DMS114 treated with DMSO at 0.1 percent for 48 hours (cell line): Measurements from ENCODE around the gene UAP1L1.
"Not testable (repeated sequence)": the region's sequence is repeated elsewhere in the genome, so short reads cannot be mapped to it uniquely, and the experiment has no call there.

Source experiments
- DNase-seq: peaks from one replicate; lab custom pipeline; 2025; ENCODE audit not compliant: unreplicated experiment; lab: John Stamatoyannopoulos, UW

The UAP1L1 gene, protein sequence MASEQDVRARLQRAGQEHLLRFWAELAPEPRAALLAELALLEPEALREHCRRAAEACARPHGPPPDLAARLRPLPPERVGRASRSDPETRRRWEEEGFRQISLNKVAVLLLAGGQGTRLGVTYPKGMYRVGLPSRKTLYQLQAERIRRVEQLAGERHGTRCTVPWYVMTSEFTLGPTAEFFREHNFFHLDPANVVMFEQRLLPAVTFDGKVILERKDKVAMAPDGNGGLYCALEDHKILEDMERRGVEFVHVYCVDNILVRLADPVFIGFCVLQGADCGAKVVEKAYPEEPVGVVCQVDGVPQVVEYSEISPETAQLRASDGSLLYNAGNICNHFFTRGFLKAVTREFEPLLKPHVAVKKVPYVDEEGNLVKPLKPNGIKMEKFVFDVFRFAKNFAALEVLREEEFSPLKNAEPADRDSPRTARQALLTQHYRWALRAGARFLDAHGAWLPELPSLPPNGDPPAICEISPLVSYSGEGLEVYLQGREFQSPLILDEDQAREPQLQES

DNA sequence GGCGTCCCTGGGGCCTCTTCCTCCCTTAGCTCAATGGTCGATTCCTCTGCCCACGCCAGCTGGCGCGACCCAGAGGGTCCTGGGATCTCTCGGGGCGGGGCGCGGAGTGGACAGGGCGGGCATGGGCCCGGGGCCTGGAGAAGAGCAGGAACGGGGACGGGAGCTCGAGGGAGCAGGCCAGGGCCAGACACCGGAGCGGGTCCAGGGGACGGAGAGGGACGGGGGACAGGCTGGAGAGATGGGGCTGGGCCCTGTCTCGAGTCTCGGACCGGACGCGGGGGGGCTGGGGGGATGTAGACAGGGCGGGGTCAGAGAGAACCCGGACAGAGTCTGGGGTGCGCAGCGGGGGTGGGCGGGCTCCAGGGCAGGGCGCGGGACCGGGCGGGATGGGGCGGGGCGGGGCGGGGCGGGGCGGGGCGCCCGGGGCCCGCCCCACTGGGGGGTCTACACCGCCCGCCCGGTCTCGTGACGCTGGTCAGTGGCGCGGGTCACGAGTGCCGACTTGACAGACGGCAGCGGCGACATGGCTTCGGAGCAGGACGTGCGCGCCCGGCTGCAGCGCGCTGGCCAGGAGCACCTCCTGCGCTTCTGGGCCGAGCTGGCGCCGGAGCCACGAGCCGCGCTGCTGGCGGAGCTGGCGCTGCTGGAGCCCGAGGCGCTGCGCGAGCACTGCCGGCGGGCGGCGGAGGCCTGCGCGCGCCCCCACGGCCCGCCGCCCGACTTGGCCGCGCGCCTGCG, at the start of gene UAP1L1:
UAP1L1 (plus strand) TSS at position 508 of the 738 bp plus-strand sequence; CDS start at position 524, 16 bp downstream.
- DNase-seq = no peak

DNA sequence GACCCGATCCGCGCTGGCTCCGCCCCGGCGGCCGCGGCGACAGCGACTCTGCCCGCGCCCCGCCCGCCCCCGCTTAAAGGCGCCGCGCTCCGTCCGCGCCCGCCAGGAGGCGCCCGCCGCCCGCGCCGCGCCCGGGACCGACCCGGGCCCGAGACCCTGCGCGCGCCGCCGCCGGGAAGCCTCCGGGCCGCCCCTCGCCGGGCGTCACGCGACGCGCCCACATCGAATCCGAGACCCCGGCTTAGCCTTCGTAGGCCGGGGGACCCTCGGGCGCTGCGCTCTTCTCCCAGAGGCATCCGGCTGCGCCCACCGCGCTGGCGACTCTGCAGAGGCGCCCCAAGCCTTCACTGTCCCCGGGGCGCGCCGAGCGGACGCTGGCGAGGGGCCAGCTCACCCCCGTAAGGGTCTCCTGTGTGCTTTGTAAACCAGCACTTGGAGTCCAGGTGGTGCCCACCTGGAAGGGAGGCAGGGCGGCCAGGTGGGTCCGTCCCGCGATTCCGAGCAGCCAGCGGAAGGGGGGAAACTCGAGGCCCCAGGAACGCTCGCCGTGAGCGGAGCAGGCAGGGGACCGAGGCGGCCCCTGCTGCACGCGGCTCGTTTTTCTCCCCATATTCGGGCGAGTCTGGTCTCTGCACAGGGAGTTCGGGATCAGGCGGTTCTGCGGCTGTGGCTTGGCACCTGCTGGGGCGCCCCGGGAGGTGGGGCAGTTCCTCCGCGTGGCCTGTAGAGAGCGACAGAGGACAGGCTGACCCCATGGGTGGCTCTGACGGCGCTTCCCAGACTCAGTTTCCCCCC, 48.9 kb upstream of the UAP1L1 start:
- DNase-seq = no peak

DNA sequence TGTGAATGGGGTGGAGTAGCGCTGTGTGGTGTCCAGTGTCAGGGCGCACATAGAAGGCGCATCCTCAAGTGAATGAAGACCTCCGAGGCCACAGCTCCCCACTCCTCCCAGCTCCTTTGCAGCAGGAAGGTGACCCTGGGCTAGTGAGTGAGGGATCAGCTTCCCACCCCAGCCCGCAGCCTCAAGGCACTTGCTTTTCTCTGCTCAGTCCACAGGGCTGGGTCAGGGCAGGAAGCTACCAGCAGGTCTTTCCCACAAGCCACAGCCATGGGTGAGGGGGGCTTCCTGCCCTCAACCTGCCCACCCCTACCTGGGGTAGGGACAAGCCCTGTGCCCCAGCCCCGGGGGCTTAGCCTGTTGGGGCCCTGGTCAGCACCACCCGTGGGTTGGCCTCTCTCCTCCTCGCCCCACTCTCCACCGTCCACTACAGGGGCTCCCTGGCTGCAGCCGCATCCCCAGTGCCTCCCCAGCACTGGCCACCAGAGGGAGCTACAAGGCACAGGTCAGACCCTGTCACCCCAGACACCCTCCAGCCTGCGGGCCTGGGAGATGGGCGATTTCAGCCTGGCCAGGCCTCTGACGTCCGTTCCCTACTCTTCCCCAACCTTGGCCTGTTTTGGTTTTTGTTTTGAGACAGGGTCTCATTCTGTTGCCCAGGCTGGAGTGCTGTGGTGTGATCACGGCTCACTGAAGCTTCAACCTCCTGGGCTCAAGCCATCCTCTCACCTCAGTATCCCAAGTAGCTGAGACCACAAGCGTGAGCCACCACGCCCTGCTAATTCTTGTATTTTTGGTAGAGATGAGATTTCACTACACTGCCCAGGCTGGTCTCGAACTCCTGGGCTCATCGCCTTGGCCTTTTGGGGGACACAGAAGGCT, 48.0 kb upstream of the UAP1L1 start:
- DNase-seq = peak; percentile 18

DNA sequence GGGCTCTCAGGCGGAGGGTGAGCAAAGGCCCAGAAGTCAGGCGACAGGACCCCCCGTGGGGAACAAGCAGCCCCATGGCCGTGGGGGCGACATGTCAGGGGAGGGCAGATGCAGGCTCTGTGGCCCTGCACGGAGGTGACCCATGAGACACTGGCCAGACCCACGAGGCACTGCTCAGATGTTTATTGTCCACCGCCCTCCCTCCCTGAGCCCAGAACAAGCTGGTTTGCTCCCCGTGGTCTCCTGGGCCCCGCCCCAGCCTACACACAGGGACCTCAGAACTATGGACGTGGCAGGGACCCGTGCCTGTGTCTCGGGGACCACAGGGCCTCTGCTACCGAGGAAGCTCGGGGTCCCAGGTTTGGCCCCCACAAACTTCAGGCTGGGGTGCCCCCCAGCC, 47.3 kb upstream of the UAP1L1 start:
- no peak for DNase-seq

DNA sequence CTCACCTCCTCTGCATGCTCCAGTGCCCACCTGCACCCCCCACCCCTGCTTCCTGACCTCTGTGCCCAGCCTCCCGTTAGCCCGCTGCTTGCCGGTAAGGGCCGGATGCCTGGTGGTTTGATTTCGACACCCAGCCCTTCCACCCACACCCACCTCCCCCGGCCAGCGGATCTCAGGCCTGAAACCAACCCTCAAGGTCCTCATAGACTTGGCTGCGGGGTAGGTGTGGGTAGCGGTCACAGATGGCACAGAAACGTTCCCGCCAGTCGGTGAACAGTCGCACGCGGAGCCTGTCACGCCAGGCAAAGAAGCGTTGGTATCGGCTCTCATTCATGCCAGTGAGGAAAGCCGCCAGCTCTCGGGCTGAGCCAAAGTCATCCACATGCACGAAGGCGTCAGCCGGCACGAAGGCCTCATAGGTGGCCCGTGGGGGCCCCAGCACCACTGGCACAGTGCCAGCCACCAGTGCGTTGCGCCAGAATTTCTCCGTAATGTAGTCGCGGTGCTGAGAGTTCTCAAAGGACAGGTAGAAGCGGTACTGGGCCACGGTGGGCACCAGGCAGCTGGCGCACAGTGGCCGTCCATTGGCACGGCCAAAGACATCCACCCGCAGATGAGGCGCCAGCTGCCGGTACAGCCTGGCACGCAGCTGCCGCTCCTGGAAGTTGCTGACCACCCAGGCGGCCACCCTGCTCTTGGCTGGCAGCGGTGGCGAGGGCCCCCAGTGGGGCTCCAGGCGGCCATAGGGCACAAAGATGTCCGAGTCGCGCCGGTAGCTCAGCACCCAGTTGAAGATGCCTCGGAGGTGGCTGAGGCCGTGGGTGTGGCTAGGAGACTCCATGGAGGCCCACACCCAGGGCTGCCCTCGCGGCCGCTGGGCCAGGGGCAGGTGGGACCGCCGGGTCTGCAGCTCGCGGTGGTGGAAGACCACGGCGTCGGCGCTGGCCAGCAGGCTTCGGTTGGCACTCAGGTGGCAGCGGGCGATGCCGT, 46.5 kb upstream of the UAP1L1 start:
- no peak for DNase-seq

DNA sequence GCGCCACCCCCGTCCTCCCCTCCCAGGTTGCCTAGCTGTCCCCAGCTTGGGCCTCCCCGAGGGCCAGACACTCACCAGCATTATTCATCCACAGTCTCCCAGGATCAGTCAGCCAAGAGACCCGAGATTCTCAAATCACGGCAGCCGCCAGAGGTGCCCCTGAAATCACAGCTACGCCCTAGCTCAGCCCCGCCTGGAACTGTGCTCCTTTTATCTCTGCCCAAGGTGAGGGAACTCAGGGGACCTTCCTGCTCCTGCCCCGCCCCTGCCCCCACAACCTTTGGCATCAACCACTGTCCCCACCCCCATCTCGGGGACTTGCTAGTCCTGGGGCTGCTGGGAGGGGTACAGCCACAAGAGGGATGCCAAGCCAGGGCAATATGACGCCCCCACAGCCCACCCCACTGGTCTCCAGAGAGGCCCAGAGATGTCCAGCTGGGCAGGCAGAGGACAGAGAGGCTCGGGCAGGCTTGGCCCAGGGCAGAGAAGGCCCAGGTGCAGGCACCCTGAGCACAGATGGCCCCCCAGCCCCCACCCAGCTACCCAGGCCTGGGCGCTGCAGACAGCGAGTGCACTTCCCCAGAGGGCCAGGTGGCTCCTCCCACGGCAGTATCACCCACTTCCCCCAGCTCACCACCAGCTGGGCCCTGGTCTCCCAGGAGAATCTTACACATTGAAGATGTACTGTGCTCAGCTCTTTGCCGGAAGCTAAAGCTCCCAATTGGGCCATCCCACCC, 45.2 kb upstream of the UAP1L1 start, which contains the start of gene FUT7:
FUT7 (minus strand) TSS at position 185 of the 737 bp plus-strand sequence; CDS start at position 88, 97 bp downstream.
- no peak for DNase-seq

DNA sequence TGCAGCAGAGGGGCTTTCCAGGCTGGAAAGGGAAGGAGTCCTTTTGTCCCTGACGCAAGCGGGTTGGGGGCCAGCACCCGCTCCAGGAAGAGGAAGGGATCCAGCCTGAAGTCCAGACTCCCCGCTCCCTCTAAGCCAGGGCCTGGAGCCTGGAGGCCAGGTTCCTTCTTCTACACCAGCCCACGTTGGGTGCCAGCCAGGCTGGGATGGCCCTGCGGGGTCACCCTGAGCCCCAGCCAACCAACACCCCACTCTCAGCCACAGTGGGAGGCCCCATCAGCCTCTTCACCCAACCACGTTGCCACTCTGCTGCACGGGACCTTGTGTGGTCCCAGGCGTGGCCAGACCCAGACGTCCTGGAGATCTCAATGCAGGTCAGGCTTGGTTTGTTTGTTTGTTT, 44.5 kb upstream of the UAP1L1 start:
- DNase-seq = no peak

DNA sequence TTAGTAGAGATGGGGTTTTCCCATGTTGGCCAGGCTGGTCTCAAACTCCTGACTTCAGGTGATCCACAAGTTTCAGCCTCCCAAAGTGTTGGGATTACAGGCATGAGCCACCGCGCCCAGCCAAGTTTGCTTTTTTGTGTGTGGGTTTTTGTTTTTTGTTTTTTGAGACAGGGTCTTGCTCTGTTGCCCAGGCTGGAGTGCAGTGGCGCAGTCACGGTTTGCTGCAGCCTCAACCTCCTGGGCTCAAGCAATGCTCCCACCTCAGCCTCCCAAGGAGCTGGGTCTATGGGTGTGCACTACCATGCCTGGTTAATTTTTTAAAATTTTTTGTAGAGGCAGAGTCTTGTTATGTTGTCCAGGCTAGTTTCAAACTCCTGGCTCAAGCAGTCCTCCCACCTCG, 43.8 kb upstream of the UAP1L1 start:
- not testable (repeated sequence) for DNase-seq

DNA sequence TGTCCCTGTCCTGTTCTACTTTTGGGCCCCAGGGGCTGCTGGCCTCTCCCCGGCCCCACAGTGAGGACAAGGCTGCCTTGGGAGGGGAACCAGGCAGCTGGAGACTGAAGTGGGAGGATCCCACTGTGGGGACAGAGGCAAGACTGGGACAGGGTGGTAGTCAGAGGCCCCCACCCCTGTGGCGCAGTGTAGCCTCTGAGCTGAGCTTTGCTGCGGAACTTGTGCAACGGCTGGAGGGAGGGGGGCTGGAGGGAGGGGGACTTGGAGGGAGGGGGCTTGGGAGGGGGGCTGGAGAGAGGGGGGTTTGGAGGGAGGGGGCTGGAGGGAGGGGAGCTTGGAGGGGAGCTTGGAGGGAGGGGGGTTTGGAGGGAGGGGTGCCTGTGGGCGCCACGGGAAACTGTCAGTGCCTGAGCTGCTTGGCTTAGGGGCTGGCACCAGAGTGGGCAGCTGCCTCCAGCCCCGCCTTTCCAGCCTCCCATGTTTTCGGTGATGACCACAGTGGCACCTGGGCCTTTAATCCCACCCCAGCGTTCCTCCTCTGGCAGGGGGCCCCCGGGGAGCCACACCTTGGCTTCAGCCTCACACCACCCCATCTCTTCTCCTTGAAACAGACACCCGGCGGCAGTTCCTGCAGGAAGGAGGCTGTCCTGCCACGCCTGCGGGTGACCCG, 43.1 kb upstream of the UAP1L1 start:
- DNase-seq = no peak

DNA sequence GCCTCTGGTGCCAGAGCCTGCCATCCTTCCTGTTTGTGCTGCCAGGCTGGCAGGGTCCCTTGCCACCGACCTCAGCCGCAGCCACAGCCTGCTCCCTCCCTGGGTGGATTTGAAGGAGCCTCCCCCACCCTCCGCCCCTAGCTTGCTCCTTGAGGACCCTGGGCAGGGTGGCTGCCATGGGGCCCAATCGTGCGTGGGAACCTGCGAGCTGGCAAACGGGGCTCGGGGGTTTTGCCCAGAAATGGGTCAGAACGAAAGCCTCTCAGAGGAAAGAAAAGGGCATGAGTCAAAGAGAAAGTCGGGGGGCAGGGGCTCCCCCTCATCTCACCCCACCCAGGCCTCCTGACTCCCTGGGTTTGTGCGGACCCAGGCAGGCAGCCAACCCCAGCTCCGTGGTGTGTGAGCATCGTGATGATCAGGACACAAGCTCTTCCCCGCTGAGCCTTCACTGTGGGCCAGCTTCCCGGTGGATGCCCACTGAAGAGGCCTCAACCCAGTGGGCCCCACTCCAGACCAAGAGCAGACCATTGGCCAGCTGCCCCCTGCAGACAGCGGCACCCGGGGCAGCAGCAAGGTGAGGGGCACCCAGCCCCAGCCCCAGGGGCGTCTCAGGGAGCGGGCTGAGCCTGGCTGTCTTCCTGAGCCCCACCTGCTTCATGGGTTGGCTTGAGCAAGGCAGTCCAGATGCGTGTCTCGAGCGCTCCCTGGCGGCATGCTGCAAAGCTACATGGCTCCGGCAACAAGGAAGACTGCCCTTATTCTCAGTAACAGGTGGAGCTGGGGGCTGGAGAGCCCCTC, 42.4 kb upstream of the UAP1L1 start:
- peak; percentile 52 for DNase-seq

DNA sequence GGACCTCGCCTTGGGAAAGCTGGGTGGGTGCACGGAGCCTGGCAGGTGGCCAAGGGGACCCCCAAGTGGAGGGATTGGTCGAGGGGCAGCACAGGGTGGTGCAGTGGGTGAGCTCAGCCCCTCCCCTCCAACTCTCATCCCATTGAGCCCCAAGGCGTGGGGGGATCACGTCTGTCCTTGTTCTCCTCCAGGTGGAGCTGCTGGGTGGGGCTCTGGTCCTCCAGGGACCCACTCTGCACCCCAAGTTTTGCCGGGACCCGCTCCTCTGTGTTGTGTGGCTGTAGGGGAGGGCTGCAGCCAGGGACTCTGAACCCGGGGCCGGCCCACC, 41.8 kb upstream of the UAP1L1 start:
- DNase-seq = no peak

DNA sequence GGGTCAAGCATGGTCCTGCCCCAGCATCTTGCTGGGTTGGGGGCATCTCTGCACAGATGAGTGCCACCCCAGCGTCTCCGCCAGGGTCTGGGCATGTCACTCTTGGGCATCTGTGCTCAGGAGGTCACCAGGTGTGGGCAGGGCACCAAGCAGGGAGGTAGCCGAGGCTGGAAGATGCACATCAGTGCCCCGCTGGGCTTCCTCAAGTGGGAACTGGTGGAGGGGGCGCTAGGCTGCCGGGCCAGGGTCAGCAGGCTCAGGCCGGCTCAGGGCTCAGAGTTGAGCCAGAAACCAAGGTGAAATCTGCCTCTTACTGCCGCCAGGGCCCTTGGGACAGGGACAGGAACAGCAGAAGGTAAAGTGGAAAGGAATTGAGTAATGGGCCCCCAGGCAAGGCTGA, 41.4 kb upstream of the UAP1L1 start:
- no peak for DNase-seq

DNA sequence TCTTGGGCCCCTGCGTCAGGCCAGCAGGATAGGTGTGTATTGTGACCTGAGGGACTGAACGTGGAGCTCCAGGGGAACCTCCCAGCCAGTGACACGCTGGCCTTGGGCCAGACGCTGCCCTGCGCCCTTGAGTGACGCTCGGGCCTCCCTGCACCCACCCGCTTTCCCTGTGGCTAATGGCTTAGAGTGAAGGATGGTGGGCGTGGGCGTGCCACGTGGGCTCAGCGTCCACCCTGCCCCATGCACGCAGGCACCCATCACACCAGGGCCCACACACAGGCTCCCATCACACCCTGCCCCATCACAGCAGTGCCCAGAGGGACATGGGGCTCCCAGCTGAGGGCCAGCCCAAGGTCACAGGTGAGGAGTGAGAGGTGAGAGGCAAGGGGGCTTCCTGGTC, 40.3 kb upstream of the UAP1L1 start:
- DNase-seq = no peak

DNA sequence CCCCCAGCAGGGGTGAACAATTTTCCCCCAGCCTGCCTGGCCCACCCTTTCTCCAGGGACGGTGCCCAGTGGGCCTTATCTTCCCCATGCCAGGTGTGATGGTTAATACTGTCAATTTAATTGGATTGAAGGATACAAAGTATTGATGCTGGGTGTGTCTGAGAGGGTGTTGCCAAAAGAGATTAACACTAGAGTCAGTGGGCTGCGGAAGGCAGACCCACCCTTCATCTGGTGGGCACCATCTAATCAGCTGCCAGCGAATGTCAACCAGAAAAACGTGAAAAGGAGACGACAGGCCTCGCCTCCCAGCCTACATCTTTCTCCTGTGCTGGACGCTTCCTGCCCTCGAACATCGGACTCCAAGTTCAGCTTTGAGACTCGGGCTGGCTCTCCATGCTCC, 39.8 kb upstream of the UAP1L1 start:
- no peak for DNase-seq

DNA sequence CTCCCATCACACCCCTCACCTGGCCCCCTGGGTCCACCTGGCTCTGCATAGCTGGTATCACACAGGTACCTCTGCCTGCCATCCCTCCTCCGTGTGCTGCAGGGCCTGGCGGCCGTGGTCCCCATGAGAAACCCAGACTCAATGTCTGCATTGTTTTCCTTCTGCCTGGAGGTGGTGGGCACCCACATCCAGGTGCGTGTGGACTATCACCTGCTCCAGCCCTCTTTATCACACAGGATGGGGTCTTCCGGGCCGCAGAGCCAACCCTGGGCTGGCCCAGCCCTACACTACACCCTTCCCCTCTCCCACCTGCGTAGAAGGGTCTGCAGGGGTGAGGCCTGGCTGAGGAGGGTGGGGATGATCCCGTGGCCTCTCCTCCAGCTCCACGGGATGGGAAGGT, 38.4 kb upstream of the UAP1L1 start:
- DNase-seq = no peak

DNA sequence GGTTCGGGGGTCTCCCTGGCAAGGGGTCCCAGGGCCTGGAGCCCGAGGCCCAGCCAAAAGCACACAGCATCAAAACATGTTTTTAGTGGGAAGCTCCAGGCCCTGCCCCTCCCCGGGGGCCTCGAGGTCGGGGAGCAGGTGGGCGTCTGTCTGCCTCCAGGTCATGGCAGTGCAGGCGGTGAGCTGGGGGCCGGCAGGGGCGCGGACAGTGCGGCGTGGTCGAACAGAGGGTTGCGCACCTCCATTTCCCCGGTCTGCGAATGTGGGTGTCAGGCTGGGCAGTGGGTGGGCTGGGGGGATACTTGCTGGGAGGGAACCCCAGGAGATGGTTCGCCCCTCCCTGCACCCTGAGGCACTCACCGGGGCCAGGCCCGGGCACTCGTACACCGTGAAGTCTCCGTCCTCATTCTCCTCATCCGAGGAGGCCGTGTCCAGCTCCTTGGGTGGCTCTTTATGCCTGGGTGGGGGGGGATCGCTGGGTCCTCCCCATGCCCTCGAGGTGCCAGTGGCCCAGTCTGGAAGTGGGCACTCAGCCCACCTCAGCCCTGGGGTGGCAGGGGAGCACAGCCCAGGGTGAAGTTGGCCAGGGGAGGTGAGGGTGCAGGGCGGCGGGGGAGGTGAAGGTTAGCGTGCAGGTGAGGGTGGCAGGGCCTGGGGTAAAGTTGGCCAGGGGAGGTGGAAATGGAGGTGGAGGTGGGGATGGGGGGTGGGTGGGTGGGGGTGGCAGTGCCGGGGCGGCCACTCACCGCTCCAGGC, 37.5 kb upstream of the UAP1L1 start:
- no peak for DNase-seq

DNA sequence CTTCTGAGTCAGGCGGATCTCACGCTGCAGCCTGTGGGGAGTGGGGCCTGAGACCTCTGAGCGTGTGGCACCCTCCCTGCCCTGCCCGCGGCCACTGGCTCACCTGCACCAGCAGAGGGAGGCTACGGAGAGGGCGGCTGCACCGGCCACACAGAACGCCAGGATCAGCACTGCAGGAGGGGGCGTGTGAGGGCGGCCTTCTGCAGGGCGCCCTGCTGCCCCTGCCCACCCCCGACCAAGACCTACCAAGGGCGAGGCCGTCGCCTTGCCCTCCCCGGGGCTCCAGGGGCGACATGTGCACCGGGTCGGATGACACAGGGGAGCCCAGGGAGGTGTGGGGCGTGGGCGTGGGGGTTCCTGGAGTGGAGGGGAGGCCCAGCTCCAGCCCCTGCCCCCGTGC, 36.7 kb upstream of the UAP1L1 start:
- DNase-seq = no peak
